HG03432 (cell line): Measurements from ENCODE around the gene ABHD15.

Experiments
- ATAC-seq: cut with Tn5 transposase; IDR thresholded peaks from one replicate; pipeline ENCODE4 v1.9.1; 2021; ENCODE audit warnings: mild to moderate bottlenecking, moderate library complexity; ENCODE audit not compliant: unreplicated experiment

ABHD15 gene

GRCh38 chr17:29546085-29546484 lies 20.8 kb downstream of the ABHD15 start:
- no peak for ATAC-seq

- no peak for ATAC-seq
Measured at GRCh38 chr17:29544066-29544465, 22.8 kb downstream of the ABHD15 start.

GRCh38 chr17:29533976-29534375 lies 32.9 kb downstream of the ABHD15 start:
- no peak for ATAC-seq

DNA sequence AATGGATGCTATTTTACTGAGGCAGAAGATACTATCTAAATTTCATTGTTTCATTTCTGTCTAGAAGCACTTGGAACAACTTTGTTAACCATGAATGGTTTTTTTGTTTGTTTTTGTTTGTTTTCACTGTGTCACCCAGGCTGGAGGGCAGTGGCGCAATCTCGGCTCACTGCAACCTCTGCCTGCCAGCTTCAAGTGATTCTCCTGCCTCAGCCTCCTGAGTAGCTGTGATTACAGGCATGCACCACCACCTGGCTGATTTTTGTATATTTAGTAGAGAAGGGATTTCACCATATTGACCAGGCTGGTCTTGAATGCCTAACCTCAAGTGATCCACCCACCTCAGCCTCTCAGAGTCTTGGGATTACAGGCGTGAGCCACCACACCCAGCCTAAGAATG lies 40.5 kb downstream of the ABHD15 start:
- no peak for ATAC-seq

DNA sequence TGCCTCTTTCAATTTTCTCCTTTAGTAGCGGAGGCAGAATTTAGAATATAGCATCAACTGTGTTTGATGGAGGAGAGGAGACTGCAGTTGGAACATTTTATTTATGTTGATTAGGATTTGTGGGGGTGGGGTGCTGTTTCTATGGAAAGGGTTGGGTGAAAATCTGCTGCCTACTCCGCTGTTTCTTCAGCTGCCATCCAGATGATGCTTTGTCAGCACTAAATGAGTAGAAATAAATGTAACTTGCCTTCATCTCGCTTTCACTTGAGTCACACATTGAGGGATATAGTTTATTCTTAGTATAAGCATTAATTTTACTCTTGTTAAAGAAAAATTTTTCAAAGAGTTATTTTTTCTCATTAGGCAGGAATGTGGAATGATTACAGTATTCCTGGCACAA lies 42.1 kb downstream of the ABHD15 start:
- ATAC-seq = no peak

- ATAC-seq = no peak
Measured at GRCh38 chr17:29518359-29518758, 48.5 kb downstream of the ABHD15 start.

GRCh38 chr17:29514792-29515191 lies 52.0 kb downstream of the ABHD15 start:
- no peak for ATAC-seq

DNA sequence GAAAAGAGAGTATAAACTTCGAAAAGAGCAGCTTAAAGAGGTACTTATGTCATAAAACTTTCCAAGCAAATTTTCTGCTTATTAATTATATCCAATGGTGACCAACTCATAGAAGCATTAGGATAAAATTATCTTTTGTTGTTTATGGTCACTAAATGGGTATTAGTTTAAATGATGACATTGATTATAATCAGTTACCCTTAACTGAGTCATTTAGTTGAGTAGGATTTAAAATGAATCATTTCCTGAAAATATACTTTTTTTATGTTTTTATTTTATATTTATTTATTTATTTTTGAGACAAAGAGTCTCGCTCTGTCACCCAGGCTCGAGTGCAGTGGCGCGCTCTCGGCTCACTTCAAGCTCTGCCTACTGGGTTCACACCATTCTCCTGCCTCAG lies 55.9 kb downstream of the ABHD15 start:
- ATAC-seq = no peak
